Ectodermal cell (in vitro differentiated cells): ENCODE data around the gene TMEM9B.
A peak's percentile ranks its signal among the peaks of the same experiment; 100 is the strongest.
"Not testable (repeated sequence)": the region's sequence is repeated elsewhere in the genome, so short reads cannot be mapped to it uniquely, and the experiment has no call there.

Source experiments
- H3K27ac ChIP-seq: 2 replicates; pipeline ENCODE4 v1.7.0; 2013; ENCODE audit warnings: mild to moderate bottlenecking, low read depth, low read length; ENCODE audit not compliant: insufficient read depth, poor library complexity, severe bottlenecking
- H3K27me3 ChIP-seq: 2 replicates; pipeline ENCODE4 v1.7.0; 2013; ENCODE audit warnings: mild to moderate bottlenecking, low read length; ENCODE audit not compliant: insufficient read depth, control insufficient read depth, poor library complexity, severe bottlenecking
- H3K36me3 ChIP-seq: one replicate; pipeline ENCODE4 v1.7.0; 2013; ENCODE audit warnings: low read length; ENCODE audit not compliant: control insufficient read depth, insufficient read depth
- H3K4me1 ChIP-seq: one replicate; pipeline ENCODE4 v1.7.0; 2013; ENCODE audit warnings: low read length; ENCODE audit not compliant: control insufficient read depth, insufficient read depth
- H3K4me3 ChIP-seq: 2 replicates; pipeline ENCODE4 v1.7.0; 2013; ENCODE audit warnings: low read depth, low read length, control low read depth; ENCODE audit not compliant: insufficient read depth
- H3K9me3 ChIP-seq: 2 replicates; pipeline ENCODE4 v1.7.0; 2013; ENCODE audit warnings: mild to moderate bottlenecking, low read length, moderate library complexity; ENCODE audit not compliant: control insufficient read depth
- WGBS, 2 experiments: methylation state at CpG; one replicate each; pipeline ENCODE4 v1.1.7; 2013; ENCODE audit warnings: missing lambda C conversion rate in 2 of 2; 5-methylcytosine and 5-hydroxymethylcytosine counted together

TMEM9B gene

GRCh38 chr11:9001736-9002135 lies 37.5 kb upstream of the TMEM9B start:
- WGBS, 2 experiments: 66 to 68% methylated on average over 6 of the region's 6 CpGs
- Histone ChIP-seq H3K4me3 (peak overlapping the region; percentile 3), H3K27ac (no peak overlapping the region), H3K9me3 (no peaks in the 10 kb centered on the region), H3K4me1 (peaks cover 6% of the 10 kb centered on the region), H3K36me3 (no peaks in the 10 kb centered on the region), H3K27me3 (peaks cover 64% of the 10 kb centered on the region)

GRCh38 chr11:8998017-8998416 lies 33.8 kb upstream of the TMEM9B start:
- 91 to 93% methylated on average over 2 of the region's 2 CpGs for WGBS, 2 experiments
- no peaks in the 10 kb centered on the region for H3K9me3 ChIP-seq
- no peak overlapping the region for H3K4me3 ChIP-seq
- H3K4me1 ChIP-seq: peaks cover 5% of the 10 kb centered on the region
- no peak overlapping the region for H3K27ac ChIP-seq
- H3K36me3 ChIP-seq: no peaks in the 10 kb centered on the region
- peaks cover 27% of the 10 kb centered on the region for H3K27me3 ChIP-seq

GRCh38 chr11:8997451-8997850 lies 33.2 kb upstream of the TMEM9B start:
- H3K27me3 ChIP-seq: peaks cover 21% of the 10 kb centered on the region
- whole genome bisulfite sequencing, 2 experiments: 93 to 99% methylated on average over 2 to 3 of the region's 3 CpGs
- H3K4me1 ChIP-seq: no peaks in the 10 kb centered on the region
- no peak overlapping the region for H3K4me3 ChIP-seq
- H3K36me3 ChIP-seq: no peaks in the 10 kb centered on the region
- H3K27ac ChIP-seq: no peak overlapping the region
- H3K9me3 ChIP-seq: no peaks in the 10 kb centered on the region

- Histone ChIP-seq H3K27ac (no peak overlapping the region), H3K4me1 (no peaks in the 10 kb centered on the region)
Measured at GRCh38 chr11:8989453-8989852, 25.2 kb upstream of the TMEM9B start.

GRCh38 chr11:8988329-8989234 lies 24.3 kb upstream of the TMEM9B start:
- no peaks in the 10 kb centered on the region for H3K4me1 ChIP-seq
- H3K27ac ChIP-seq: no peak overlapping the region
- WGBS, 2 experiments: 96 to 98% methylated on average over 3 of the region's 3 CpGs
- H3K4me3 ChIP-seq: no peak overlapping the region
- H3K9me3 ChIP-seq: no peaks in the 10 kb centered on the region
- H3K36me3 ChIP-seq: no peaks in the 10 kb centered on the region
- no peaks in the 10 kb centered on the region for H3K27me3 ChIP-seq

More at GRCh38 chr11:8989453-8989852, 25.2 kb upstream of the TMEM9B start:
- H3K4me3 ChIP-seq: no peak overlapping the region
- no peaks in the 10 kb centered on the region for H3K9me3 ChIP-seq
- 71 to 77% methylated on average over 1 of the region's 1 CpG for WGBS, 2 experiments
- H3K36me3 ChIP-seq: no peaks in the 10 kb centered on the region
- no peaks in the 10 kb centered on the region for H3K27me3 ChIP-seq

- no peak overlapping the region for H3K27ac ChIP-seq
- H3K4me3 ChIP-seq: no peak overlapping the region
- no peaks in the 10 kb centered on the region for H3K27me3 ChIP-seq
- no peaks in the 10 kb centered on the region for H3K4me1 ChIP-seq
- no peaks in the 10 kb centered on the region for H3K36me3 ChIP-seq
- 95 to 98% methylated on average over 2 of the region's 2 CpGs for WGBS, 2 experiments
- H3K9me3 ChIP-seq: no peaks in the 10 kb centered on the region
Measured at GRCh38 chr11:8987446-8987845, 23.2 kb upstream of the TMEM9B start.

GRCh38 chr11:8986772-8987171 lies 22.5 kb upstream of the TMEM9B start:
- not testable (repeated sequence) for H3K4me1 ChIP-seq, H3K4me3 ChIP-seq, H3K27me3 ChIP-seq, H3K27ac ChIP-seq, H3K9me3 ChIP-seq, H3K36me3 ChIP-seq
- WGBS, 2 experiments: 94 to 98% methylated on average over 6 of the region's 6 CpGs

- Histone ChIP-seq H3K27ac (no peak overlapping the region), H3K9me3 (no peaks in the 10 kb centered on the region), H3K36me3 (no peaks in the 10 kb centered on the region), H3K4me1 (no peaks in the 10 kb centered on the region), H3K27me3 (no peaks in the 10 kb centered on the region), H3K4me3 (no peak overlapping the region)
- 94 to 97% methylated on average over 5 of the region's 5 CpGs for WGBS, 2 experiments
Measured at GRCh38 chr11:8985462-8985861, 21.2 kb upstream of the TMEM9B start.

- Histone ChIP-seq H3K36me3 (no peaks in the 10 kb centered on the region), H3K4me1 (no peaks in the 10 kb centered on the region)
- WGBS, 2 experiments: 91 to 99% methylated on average over 2 of the region's 2 CpGs
Measured at GRCh38 chr11:8983552-8983951, 19.3 kb upstream of the TMEM9B start.

GRCh38 chr11:8980485-8980884 lies 16.2 kb upstream of the TMEM9B start:
- H3K27ac ChIP-seq: no peak overlapping the region
- H3K27me3 ChIP-seq: no peaks in the 10 kb centered on the region
- WGBS, 2 experiments: 88 to 96% methylated on average over 3 of the region's 3 CpGs
- no peak overlapping the region for H3K4me3 ChIP-seq
- H3K4me1 ChIP-seq: no peaks in the 10 kb centered on the region
- H3K9me3 ChIP-seq: no peaks in the 10 kb centered on the region
- H3K36me3 ChIP-seq: no peaks in the 10 kb centered on the region

More at GRCh38 chr11:8983552-8983951, 19.3 kb upstream of the TMEM9B start:
- Histone ChIP-seq H3K27me3 (no peaks in the 10 kb centered on the region), H3K27ac (no peak overlapping the region), H3K9me3 (no peaks in the 10 kb centered on the region), H3K4me3 (no peak overlapping the region)
